ENCODE measurements around the gene CNPY2.

DNA sequence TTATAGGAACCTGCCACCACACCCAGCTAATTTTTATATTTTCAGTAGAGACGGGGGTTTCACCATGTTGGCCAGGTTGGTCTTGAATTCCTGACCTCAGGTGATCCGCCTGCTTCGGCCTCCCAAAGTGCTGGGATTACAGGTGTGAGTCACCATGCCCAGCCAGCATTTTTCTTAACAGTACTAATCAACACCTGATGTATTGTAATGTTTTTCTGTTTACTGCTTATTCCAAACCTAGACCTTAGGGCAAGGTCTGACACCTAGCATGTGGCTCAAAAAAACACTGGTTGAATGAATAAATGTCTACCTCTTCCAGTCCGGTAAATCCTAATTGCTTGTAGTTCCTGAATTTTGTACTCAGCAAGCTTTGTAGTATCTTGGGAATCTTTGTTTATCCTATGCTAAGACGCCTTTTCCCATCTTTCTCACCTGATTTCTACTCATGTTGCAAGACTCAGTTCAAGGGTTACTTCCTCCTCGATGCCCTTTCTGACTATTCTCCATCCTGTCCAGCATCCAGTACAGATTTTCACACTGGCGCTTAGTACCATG is 15.2 kb upstream of the CNPY2 start:
- TF ChIP-seq, protein P1, sequence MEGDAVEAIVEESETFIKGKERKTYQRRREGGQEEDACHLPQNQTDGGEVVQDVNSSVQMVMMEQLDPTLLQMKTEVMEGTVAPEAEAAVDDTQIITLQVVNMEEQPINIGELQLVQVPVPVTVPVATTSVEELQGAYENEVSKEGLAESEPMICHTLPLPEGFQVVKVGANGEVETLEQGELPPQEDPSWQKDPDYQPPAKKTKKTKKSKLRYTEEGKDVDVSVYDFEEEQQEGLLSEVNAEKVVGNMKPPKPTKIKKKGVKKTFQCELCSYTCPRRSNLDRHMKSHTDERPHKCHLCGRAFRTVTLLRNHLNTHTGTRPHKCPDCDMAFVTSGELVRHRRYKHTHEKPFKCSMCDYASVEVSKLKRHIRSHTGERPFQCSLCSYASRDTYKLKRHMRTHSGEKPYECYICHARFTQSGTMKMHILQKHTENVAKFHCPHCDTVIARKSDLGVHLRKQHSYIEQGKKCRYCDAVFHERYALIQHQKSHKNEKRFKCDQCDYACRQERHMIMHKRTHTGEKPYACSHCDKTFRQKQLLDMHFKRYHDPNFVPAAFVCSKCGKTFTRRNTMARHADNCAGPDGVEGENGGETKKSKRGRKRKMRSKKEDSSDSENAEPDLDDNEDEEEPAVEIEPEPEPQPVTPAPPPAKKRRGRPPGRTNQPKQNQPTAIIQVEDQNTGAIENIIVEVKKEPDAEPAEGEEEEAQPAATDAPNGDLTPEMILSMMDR (IDR thresholded peaks at IDR 0.05) = no peak
- no peak for TF ChIP-seq POLR2A (IDR thresholded peaks at IDR 0.05)
